DMS153 treated with DMSO at 0.1 percent for 48 hours (cell line): Measurements from ENCODE around the gene HIGD1A.
A peak's percentile ranks its signal among the peaks of the same experiment; 100 is the strongest.
"Not testable (repeated sequence)": the region's sequence is repeated elsewhere in the genome, so short reads cannot be mapped to it uniquely, and the experiment has no call there.

Source experiments
- DNase-seq: peaks from one replicate; lab custom pipeline; 2025; ENCODE audit not compliant: unreplicated experiment; lab: John Stamatoyannopoulos, UW

HIGD1A gene

GRCh38 chr3:42829628-42830436 is 25.5 kb upstream of the HIGD1A start:
- DNase-seq: no peak

GRCh38 chr3:42829083-42829627 is 24.9 kb upstream of the HIGD1A start:
- no peak for DNase-seq

- DNase-seq: no peak
Observed at GRCh38 chr3:42827654-42828053, 23.4 kb upstream of the HIGD1A start.

DNA sequence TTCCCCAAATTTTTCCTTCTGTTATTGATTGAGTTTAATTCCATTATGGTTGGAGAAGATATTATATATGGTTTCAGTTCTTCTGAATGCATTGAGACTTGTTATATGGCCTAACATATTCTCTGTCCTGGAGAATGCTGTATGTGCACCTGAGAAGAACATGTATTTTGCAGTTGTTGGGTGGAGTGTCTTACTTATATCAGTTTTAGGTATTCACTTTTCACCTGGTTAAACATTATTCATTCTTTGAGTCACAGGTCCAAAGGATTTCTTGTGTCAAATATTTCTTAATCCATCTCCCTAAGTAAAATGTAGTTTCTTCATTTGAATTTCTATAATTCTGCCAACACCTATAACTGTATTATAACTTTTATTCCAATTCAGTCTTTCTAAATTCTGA is 22.7 kb upstream of the HIGD1A start:
- no peak for DNase-seq

- DNase-seq: no peak
Observed at GRCh38 chr3:42826141-42826540, 21.9 kb upstream of the HIGD1A start.

GRCh38 chr3:42823351-42823750 is 19.1 kb upstream of the HIGD1A start:
- DNase-seq: no peak

DNA sequence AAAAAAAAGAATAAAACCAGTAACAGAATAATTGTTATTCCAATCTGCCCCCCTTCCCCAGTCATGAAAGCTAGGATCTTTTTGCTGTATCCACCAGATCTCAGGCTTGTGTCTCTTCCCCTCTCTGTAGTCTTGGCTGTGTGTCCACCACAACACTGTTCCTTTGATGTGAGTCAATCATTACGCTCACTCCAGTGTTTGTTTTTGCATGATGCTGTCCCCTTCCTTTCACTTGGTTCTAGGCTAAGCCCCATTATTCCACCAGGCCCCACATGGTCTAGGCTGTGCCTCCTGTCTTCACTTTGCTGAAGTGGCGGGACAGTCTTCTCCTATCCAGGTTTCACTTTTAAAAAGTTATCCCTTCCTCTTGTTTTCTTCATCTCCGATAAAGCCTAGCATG is 18.5 kb upstream of the HIGD1A start:
- no peak for DNase-seq

- DNase-seq: no peak
Observed at GRCh38 chr3:42820746-42821051, 16.4 kb upstream of the HIGD1A start.

DNA sequence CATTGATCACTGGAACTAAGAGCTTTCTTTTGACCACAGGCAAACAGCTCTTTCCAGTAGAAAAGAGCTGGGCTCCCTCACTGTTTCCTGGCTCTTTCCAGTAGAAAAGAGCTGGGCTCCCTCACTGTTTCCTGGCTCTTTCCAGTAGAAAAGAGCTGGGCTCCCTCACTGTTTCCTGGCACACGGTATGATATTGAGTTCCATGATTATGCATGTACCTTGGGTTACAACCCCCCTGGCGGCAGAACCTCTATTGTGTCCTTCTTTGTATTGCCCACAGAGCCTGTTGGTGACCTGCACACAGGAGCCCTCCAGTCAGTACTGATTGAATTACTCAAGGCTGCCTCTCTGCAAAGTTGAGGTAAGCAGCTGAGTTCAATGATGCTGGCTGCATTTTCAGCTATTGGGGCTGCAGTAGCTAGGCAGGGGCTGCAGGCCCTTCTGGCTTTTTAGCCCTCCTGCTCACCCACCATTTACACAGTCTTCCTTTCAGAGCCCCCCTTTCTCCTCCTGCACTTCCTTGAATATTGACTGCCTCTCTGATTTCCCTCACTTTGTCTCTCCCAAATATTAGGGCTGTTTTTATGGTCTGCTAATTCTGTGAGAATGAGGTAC is 15.2 kb upstream of the HIGD1A start:
- DNase-seq: peak; percentile 65

DNA sequence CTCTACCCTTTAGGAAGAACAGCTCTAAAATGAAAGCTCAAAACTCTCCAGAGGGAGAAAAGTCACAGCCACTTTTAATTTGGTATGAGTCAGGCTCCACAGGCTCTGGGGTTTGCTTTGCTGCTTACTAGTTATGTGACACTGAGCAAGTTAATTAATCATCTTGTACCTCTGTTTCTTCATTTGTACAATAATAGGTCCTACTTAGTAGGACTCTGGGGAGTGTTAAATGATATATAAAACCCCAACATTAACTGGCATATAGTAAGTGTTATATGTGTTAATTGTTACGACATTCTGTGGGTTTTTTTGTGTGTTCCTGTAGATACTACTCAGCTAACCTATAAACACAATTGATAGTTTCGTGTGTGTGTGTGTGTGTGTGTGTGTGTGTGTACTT is 11.5 kb upstream of the HIGD1A start:
- DNase-seq: no peak

DNA sequence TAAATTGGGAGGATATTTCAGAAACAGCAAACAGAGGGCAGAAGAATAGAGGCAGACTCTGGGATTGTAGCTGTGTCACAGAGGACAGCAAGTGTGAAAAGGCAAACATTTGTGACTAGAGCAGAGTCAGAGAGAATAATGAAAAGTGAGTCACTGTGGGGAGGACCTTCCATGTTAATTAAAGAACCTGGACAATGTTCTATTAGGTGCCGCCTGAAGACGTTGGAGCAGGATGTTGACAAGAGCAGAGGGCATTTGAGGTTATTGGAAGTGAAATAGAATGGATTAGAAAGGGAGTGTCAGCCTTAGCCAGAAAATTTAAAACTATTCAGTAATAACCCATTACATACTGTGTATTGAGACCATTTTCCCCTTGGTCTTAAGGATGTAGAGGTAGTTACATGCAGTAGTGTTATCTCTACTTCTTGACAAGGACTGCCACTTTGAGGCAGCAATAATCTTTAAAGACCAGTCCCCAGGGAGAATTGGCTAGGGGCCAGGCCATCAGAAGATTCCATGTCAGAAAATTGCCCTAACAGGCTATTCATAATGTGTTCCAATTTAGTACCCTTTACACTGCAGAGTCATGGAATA is 10.7 kb upstream of the HIGD1A start:
- no peak for DNase-seq

- DNase-seq: no peak
Observed at GRCh38 chr3:42814246-42814645, 10.0 kb upstream of the HIGD1A start.

- DNase-seq: not testable (repeated sequence)
Observed at GRCh38 chr3:42811118-42811883, 7.0 kb upstream of the HIGD1A start.

GRCh38 chr3:42810706-42811105 is 6.4 kb upstream of the HIGD1A start:
- not testable (repeated sequence) for DNase-seq

DNA sequence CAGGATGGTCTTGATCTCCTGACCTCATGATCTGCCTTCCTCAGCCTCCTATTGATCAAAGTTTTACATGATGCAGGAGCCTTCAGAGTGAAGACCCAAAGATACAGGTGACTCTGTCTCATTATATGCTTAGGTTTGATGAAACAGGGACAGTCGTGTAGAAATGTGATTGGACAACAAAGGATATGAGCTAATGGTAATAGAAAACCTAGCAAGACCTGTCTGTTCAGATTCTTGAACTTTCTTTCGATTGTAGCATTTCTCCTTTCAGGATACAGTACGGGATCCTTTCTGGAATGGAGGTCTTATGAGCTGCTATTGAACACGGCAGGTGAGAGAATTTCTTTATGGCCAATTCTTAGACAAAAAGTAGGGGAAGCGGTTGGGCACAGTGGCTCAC is 4.9 kb upstream of the HIGD1A start, which contains the start of gene ACKR2:
ACKR2 (plus strand) TSS at position 244 of the 400 bp plus-strand sequence. CDS start 55,058 bp downstream, outside the sequence.
- no peak for DNase-seq

GRCh38 chr3:42807929-42808328 is 3.6 kb upstream of the HIGD1A start:
- DNase-seq: no peak

DNA sequence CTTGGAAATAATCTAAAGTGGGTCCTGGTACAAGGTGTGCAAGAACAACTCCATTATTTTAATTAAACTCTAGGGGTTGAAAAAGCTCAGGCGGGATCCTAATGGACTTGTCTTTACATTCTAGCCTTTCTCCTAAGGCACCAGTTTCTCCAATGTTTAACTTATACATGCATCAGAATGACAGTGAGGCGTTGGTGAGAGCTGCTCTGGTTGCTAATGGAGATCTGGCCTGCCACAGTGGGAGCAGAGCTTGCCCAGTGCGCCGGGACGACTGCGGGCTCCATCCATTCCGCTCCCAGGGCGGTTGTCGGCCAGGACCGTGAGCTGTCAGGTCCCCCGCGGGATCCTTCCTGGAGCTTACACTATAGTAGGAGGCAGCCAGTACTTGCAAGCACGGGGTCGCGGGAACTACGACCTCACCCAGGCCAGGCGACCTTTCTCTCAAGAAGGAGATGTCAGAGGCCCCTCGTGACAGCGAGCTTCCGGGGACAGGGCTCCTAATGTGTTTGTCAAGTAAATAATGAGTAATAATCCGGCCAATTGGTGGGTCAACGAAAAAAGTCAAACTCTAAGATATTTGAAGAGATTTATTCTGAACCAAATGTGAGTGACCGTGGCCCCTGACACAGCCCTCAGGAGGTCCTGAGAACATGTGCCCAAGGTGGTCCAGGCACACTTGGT is 991 bp upstream of the HIGD1A start:
- DNase-seq: no peak

DNA sequence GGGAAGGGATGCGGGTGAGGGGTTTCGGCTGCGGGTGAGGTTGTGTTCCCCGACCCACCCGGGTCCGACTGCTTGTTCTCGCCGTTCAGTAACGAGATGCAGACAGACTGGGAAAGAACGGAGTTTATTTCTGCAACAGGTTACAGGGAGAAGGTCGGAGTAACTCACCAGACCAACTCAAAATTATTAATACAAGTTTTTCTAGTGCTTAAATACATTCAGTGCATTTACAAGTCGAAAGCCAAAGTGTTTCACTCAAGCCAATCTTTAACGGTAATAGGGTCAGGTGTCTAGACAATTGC is 492 bp upstream of the HIGD1A start:
- no peak for DNase-seq

DNA sequence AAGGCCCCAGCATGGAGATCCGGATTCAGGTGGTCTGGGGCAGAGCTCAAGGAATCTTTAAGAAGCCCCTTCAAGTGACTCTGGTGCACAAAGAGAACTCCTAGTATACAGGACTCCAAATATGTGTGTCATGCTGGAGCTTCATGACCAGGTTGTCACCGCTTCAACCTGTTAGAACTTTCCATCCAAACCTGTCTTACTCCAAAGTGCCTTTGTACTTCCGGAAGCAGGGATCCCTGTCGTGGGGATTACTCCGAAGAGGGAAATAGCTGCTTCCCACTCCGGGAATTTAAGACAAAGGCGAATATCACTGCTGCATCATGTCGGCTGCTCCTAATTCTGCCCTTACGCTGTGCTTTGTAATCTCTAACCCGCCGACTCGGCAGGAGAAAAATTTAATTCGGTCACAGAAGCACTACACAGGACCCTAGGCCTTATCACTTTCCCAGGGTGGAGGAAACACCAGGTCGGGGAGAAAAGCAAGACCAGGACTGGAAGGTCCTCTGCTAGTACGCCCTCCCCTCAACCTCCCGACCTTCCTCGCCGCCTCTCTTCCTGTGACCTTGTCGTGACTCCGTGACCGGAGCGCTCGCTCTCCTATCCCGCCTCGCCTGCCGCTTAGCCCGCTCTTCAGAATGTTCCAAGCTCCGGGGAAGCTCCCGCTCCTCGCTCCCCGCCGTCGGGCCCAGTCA is 730 bp downstream of the HIGD1A start:
- no peak for DNase-seq

- no peak for DNase-seq
Observed at GRCh38 chr3:42802876-42803413, 1.3 kb downstream of the HIGD1A start.
